K562 (cell line): ENCODE measurements around the gene EIF3I. TPM values are rescaled to one million over a fixed set of nuclear protein-coding genes. Genes with fewer than 3 reads are reported as not detected.
A peak's percentile ranks its signal among the peaks of the same experiment; 100 is the strongest.

Experiments
- ATAC-seq: fragments of 200-7000 bp; cut with Tn5 transposase; 3 replicates; pipeline ENCODE4 v1.9.1; 2020; ENCODE audit warnings: moderate library complexity
- BruUV-seq: library from RNA; stranded (reverse); fragments of 400-500 nt; replicated peaks from 2 replicates; lab custom pipeline; 2021; lab: Mats Ljungman, UMichigan
- CTCF ChIA-PET: fragments of 300-600 bp; formaldehyde crosslinking; extraction: SDS; loops from one replicate; lab custom pipeline; 2021; ENCODE audit warnings: low intra/inter-chr PET ratio; lab: Yijun Ruan, JAX
- POLR2A ChIA-PET: fragments of 300-600, 350-650 bp; sonication (Branson Sonifier 250); formaldehyde crosslinking; extraction: SDS; loops from one replicate; lab custom pipeline; 2021; ENCODE audit warnings: antibody characterized with exemption, inconsistent platforms; lab: Yijun Ruan, JAX
- DNase-seq, 4 experiments: peaks; one replicate each; pipeline versions ENCODE4 v3.0.0 to v3.0.0-alpha.2; 2011 to 2018; ENCODE audit warnings: low spot score in 3 of 4, mixed read lengths in 3 of 4; ENCODE audit errors: extremely low read depth in 1 of 4
- FAIRE-seq: peaks from 2 replicates; lab custom pipeline; 2011; peaks lifted over from hg19 to GRCh38; lab: Jason Lieb, UNC
- H2AFZ ChIP-seq: 2 replicates; pipeline ENCODE4 v1.6.0; 2011; ENCODE audit warnings: low read depth, low read length, control low read depth, inconsistent platforms
- H3K27ac ChIP-seq: fragments of 200-600 bp; 3 replicates; pipeline ENCODE4 v1.8.0; 2011; ENCODE audit warnings: low read depth, mild to moderate bottlenecking, control low read depth, inconsistent platforms, low read length, moderate library complexity, mixed read lengths; ENCODE audit errors: extremely low read depth
- H3K27me3 ChIP-seq, 2 experiments: fragments of 300-600 bp in 1 of 2; 2 replicates in 1 of 2; 3 replicates in 1 of 2; pipeline versions ENCODE4 v1.6.0 to v1.8.0; 2011; ENCODE audit warnings: inconsistent platforms in 2 of 2, low read length in 2 of 2, mild to moderate bottlenecking in 1 of 2, mixed read lengths in 1 of 2, moderate library complexity in 1 of 2; ENCODE audit not compliant: control insufficient read depth in 2 of 2, insufficient read depth in 2 of 2
- H3K36me3 ChIP-seq: fragments of 300-600 bp; 3 replicates; pipeline ENCODE4 v1.8.0; 2011; ENCODE audit warnings: mild to moderate bottlenecking, low read length, inconsistent platforms; ENCODE audit not compliant: control insufficient read depth, insufficient read depth
- H3K4me1 ChIP-seq, 2 experiments: fragments of 200-600 bp in 1 of 2; replicated peaks in 1 of 2; 2 replicates in 1 of 2; 3 replicates in 1 of 2; pipeline versions ENCODE4 v1.5.1 to v1.8.0; 2011; ENCODE audit warnings: inconsistent platforms in 2 of 2, low read length in 2 of 2, mild to moderate bottlenecking in 1 of 2, mixed read lengths in 1 of 2, moderate library complexity in 1 of 2; ENCODE audit not compliant: control insufficient read depth in 2 of 2, insufficient read depth in 2 of 2
- H3K4me2 ChIP-seq: 2 replicates; pipeline ENCODE4 v1.6.1; 2011; ENCODE audit warnings: low read length, control low read depth, inconsistent platforms, mixed read lengths; ENCODE audit not compliant: insufficient read depth
- H3K4me3 ChIP-seq: fragments of 200-600 bp; sonication (generic), shearing (Covaris generic); 2 replicates; pipeline ENCODE4 v1.5.1; 2016; ENCODE audit warnings: control low read depth, inconsistent platforms
- H3K79me2 ChIP-seq: fragments of 200-600 bp; 3 replicates; pipeline ENCODE4 v1.8.0; 2011; ENCODE audit warnings: low read length, inconsistent platforms; ENCODE audit not compliant: control insufficient read depth, insufficient read depth
- H3K9ac ChIP-seq, 2 experiments: 2 replicates each; pipeline versions ENCODE4 v1.6.0 to v1.6.1; 2011; ENCODE audit warnings: low read depth in 2 of 2, low read length in 2 of 2, control low read depth in 1 of 2, inconsistent platforms in 1 of 2, mild to moderate bottlenecking in 1 of 2, mixed read lengths in 1 of 2; ENCODE audit not compliant: insufficient read depth in 1 of 2
- H3K9me1 ChIP-seq: one replicate; pipeline ENCODE4 v1.6.0; 2011; ENCODE audit warnings: inconsistent platforms, mild to moderate bottlenecking, low read length, moderate library complexity; ENCODE audit not compliant: control insufficient read depth, insufficient read depth
- H3K9me3 ChIP-seq: replicated peaks from 2 replicates; pipeline ENCODE4 v1.5.1; 2011; ENCODE audit warnings: low read depth, low read length, inconsistent platforms; ENCODE audit not compliant: control insufficient read depth, insufficient read depth
- H4K20me1 ChIP-seq: replicated peaks from 2 replicates; pipeline ENCODE4 v1.6.1; 2011; ENCODE audit warnings: low read length, inconsistent platforms, mixed read lengths; ENCODE audit not compliant: control insufficient read depth, insufficient read depth
- ARID1B ChIP-seq: fragments of 450-650 bp; IDR thresholded peaks from 2 replicates; pipeline ENCODE4 v1.6.1; 2016; ENCODE audit warnings: antibody characterized with exemption, mild to moderate bottlenecking, inconsistent platforms
- CREB1 ChIP-seq, 2 experiments: sonication (generic) in 1 of 2; formaldehyde crosslinking in 1 of 2; IDR thresholded peaks; 2 replicates each; pipeline versions ENCODE4 v1.6.1 to v1.8.0; 2012 to 2022; ENCODE audit warnings: inconsistent platforms in 1 of 2, mild to moderate bottlenecking in 1 of 2, missing genetic modification reagents in 1 of 2, moderate library complexity in 1 of 2
- HMG20A ChIP-seq: fragments of 450-650 bp; formaldehyde crosslinking; conservative IDR thresholded peaks from 2 replicates; pipeline ENCODE4 v1.4.0; 2020; ENCODE audit warnings: mild to moderate bottlenecking, mixed read lengths
- HOXB6 ChIP-seq: fragments of 250-450 bp; sonication (Bioruptor Pico); IDR thresholded peaks from 2 replicates; pipeline ENCODE4 v1.5.1; 2022; ENCODE audit warnings: mild to moderate bottlenecking, borderline replicate concordance
- KDM5B ChIP-seq: fragments of 200-600 bp; sonication (generic); IDR thresholded peaks from 2 replicates; pipeline ENCODE4 v1.6.1; 2012; ENCODE audit warnings: low read depth, mild to moderate bottlenecking, moderate library complexity, low read length, control low read depth, inconsistent platforms; ENCODE audit not compliant: insufficient replicate concordance
- KLF6 ChIP-seq: fragments of 250-450 bp; sonication (Bioruptor Pico); IDR thresholded peaks from 2 replicates; pipeline ENCODE4 v1.4.0; 2020; ENCODE audit warnings: mild to moderate bottlenecking, moderate library complexity, borderline replicate concordance
- MNT ChIP-seq, 2 experiments: fragments of 450-650 bp; conservative IDR thresholded peaks; 2 replicates each; pipeline ENCODE4 v1.6.1; 2017; ENCODE audit warnings: mild to moderate bottlenecking in 2 of 2, moderate library complexity in 2 of 2
- PPARD ChIP-seq: fragments of 250-450 bp; sonication (Bioruptor Pico); IDR thresholded peaks from 2 replicates; pipeline ENCODE4 v1.8.0; 2022; ENCODE audit warnings: inconsistent platforms, mild to moderate bottlenecking, moderate library complexity
- SP1 ChIP-seq: sonication (generic); formaldehyde crosslinking; IDR thresholded peaks from 2 replicates; pipeline ENCODE4 v1.8.1; 2022; ENCODE audit warnings: mild to moderate bottlenecking, missing genetic modification reagents
- TBL1XR1 ChIP-seq, 2 experiments: IDR thresholded peaks; 2 replicates each; pipeline ENCODE4 v1.6.1; 2012; ENCODE audit warnings: improper control_type of control experiment in 2 of 2, low read length in 2 of 2, mild to moderate bottlenecking in 1 of 2
- ZBTB9 ChIP-seq: fragments of 450-650 bp; formaldehyde crosslinking; IDR thresholded peaks from 2 replicates; pipeline ENCODE4 v1.4.0; 2020; ENCODE audit warnings: mild to moderate bottlenecking, moderate library complexity
- ZNF668 ChIP-seq: fragments of 250-450 bp; sonication (Bioruptor Pico); IDR thresholded peaks from 2 replicates; pipeline ENCODE4 v1.8.0; 2022; ENCODE audit warnings: mild to moderate bottlenecking, inconsistent platforms
- ZNF830 ChIP-seq: fragments of 250-450 bp; sonication (Bioruptor Pico); IDR thresholded peaks from 2 replicates; pipeline ENCODE4 v1.5.0; 2021; ENCODE audit warnings: mild to moderate bottlenecking
- WGBS: fragments of 100-300 bp; shearing (Covaris generic); methylation state at CpG from one replicate; pipeline ENCODE4 v1.1.6; 2016; ENCODE audit warnings: low coverage, mixed read lengths; ENCODE audit not compliant: insufficient coverage; ENCODE audit errors: missing lambda C conversion rate; 5-methylcytosine and 5-hydroxymethylcytosine counted together
- in situ Hi-C: fragments of 300-500 bp; cut with MboI; formaldehyde crosslinking; loops from 4 replicates; pipeline ENCODE4 v1.15.0; 2018; ENCODE audit warnings: inconsistent platforms, mixed read lengths
- intact Hi-C: fragments of 100-400 bp; cut with micrococcal nuclease; formaldehyde crosslinking; loops from 2 replicates; pipeline ENCODE4 v1.14.2; 2022
- polyA plus RNA-seq, 8 experiments: library from polyadenylated mRNA; depleted of rRNA in 4 of 8; stranded (reverse) in 5 of 8; unstranded in 3 of 8; fragments of >200 nt; fragmentation: Nextera tagmentation in 2 of 8; fragmentation: Illumina TruSeq in 1 of 8; extraction: Ambion mirVana in 2 of 8; extraction: Trizol in 1 of 8; gene quantifications; 2 replicates each; pipeline versions ENCODE4 v1.2.1 to v1.2.3, GENCODE V29; 2011 to 2014; ENCODE audit warnings: inconsistent platforms in 1 of 8, missing spikeins in 1 of 8
- total RNA-seq, 7 experiments: library from RNA; depleted of rRNA in 6 of 7; stranded (reverse); fragments of >200 nt in 6 of 7; fragmentation: Illumina TruSeq in 2 of 7; extraction: Trizol in 2 of 7; gene quantifications; 2 replicates each; pipeline versions ENCODE4 v1.2.1 to v1.2.3, GENCODE V29; 2011 to 2021; ENCODE audit warnings: low replicate concordance in 1 of 7

EIF3I gene
- total and polyA plus RNA-seq, 9 of the 15 experiments (the other 6 are each of a cell fraction or from before 2014, with no cell fraction given), result 414 to 1,526 (median 635) TPM

GRCh38 chr1:32201011-32201855 lies 21.0 kb upstream of the EIF3I start:
- H3K9ac ChIP-seq, result peak overlapping the region; percentile 69 to 89
- no peaks in the 10 kb centered on the region; the same call in none of the 2 replicates for H4K20me1 ChIP-seq
- intact Hi-C loops (no loop called here), in situ Hi-C loops (no loop called here)
- no peaks in the 10 kb centered on the region for H3K27me3 ChIP-seq
- H3K27ac ChIP-seq, result peak overlapping the region; percentile 75
- ATAC-seq (peak; percentile 68), DNase-seq (peak; percentile 79 to 93 (median 84)), FAIRE-seq (peak; percentile 91)
- H3K4me2 ChIP-seq, result peak overlapping the region; percentile 90
- H3K4me1 ChIP-seq, result peaks cover 22 to 54% of the 10 kb centered on the region in 2 experiments
- H3K36me3 ChIP-seq, result peaks cover 24% of the 10 kb centered on the region
- H3K79me2 ChIP-seq, result peaks cover 20% of the 10 kb centered on the region
- POLR2A ChIA-PET, result interaction anchor here (0.6 to 10.8 kb wide), 20 partner anchors 9 to 458 kb away, joined by 3 to 201 read pairs (median 4); partner anchors contain the start of genes DCDC2B, KPNA6, MARCKSL1 and TMEM39B
- 2% methylated on average over 26 of the region's 26 CpGs for WGBS
- no peaks in the 10 kb centered on the region for H3K9me3 ChIP-seq
- BruUV-seq, result TSS peak; percentile 55
- peaks cover 3% of the 10 kb centered on the region for H3K9me1 ChIP-seq
- H2AFZ ChIP-seq, result peak overlapping the region; percentile 97
- peak overlapping the region; percentile 49 for H3K4me3 ChIP-seq
- CTCF ChIA-PET, result no interaction called here
- TF ChIP-seq PPARD (CRISPR knock-in tag) (no peak), HOXB6 (no peak), HMG20A (CRISPR knock-in tag) (no peak), TBL1XR1 (IDR thresholded peaks at IDR 0.05; ENCODE audit: low read length in 2 of 2) (peak in 1 of 2 experiments; percentile 48; a peak in 1 of 4 replicates), ZNF830 (CRISPR knock-in tag) (no peak), MNT (conservative IDR thresholded peaks at IDR 0.05) (no peak), ZBTB9 (no peak), SP1 (no peak; the same call in 1 of the 2 replicates), KLF6 (CRISPR knock-in tag) (no peak), ARID1B (peak; percentile 16; the same call in 1 of the 2 replicates), CREB1 (IDR thresholded peaks at IDR 0.05) (no peak), CREB1 (CRISPR knock-in tag; IDR thresholded peaks at IDR 0.05) (no peak; the same call in 1 of the 2 replicates), KDM5B (peak; percentile 43), ZNF668 (CRISPR knock-in tag) (no peak)
